Astrocyte of the cerebellum (primary cell): ENCODE results near the gene LIMS2.

ENCODE experiments used
- DNase-seq: peaks from one replicate; pipeline ENCODE4 v3.0.0-alpha.2; 2011; ENCODE audit warnings: low read depth
- H3K4me3 ChIP-seq: 2 replicates; pipeline ENCODE4 v1.5.1; 2011; ENCODE audit warnings: mild to moderate bottlenecking, low read depth, low read length, moderate library complexity
- in situ Hi-C: cut with HindIII; loops from 2 replicates; pipeline ENCODE4 v1.10.0; 2017; ENCODE audit warnings: low sequenced_read_pairs
- TF ChIP-seq, protein P1 (sequence below): IDR thresholded peaks from 2 replicates; pipeline ENCODE4 v1.5.1; 2012; ENCODE audit warnings: low read length, low read depth, moderate library complexity, mild to moderate bottlenecking; ENCODE audit errors: missing control alignments

Gene LIMS2

GRCh38 chr2:127649684-127650040 lies 25.7 kb downstream of the LIMS2 start:
- H3K4me3 ChIP-seq, result no peak overlapping the region
- peak; percentile 70 for DNase-seq
- in situ Hi-C loops, result no loop called here
- TF ChIP-seq, protein P1, sequence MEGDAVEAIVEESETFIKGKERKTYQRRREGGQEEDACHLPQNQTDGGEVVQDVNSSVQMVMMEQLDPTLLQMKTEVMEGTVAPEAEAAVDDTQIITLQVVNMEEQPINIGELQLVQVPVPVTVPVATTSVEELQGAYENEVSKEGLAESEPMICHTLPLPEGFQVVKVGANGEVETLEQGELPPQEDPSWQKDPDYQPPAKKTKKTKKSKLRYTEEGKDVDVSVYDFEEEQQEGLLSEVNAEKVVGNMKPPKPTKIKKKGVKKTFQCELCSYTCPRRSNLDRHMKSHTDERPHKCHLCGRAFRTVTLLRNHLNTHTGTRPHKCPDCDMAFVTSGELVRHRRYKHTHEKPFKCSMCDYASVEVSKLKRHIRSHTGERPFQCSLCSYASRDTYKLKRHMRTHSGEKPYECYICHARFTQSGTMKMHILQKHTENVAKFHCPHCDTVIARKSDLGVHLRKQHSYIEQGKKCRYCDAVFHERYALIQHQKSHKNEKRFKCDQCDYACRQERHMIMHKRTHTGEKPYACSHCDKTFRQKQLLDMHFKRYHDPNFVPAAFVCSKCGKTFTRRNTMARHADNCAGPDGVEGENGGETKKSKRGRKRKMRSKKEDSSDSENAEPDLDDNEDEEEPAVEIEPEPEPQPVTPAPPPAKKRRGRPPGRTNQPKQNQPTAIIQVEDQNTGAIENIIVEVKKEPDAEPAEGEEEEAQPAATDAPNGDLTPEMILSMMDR, result peak; percentile 88

- TF ChIP-seq, protein P1, result no peak
- no peak for DNase-seq
- in situ Hi-C loops, result no loop called here
- H3K4me3 ChIP-seq, result no peak overlapping the region
Observed at GRCh38 chr2:127649100-127649611, 26.2 kb downstream of the LIMS2 start.

DNA sequence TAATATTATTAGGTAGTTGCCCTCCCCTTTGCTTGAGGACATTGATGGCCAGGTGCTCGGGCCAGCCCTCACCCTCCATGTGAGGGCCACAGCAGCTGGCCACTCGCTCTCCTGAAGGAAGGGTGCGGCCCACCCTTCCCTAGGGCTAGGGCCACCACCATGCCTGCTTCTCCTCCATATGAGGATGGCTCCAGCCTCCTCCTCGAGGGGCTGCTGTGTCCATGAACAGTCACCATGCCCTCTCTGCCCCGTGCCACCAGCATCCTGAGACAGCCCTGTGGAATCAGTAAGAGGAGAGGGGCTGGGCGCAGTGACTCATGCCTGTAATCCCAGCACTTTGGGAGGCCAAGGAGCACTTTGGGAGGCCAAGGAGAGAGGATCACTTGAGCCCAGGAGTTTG lies 27.0 kb downstream of the LIMS2 start:
- in situ Hi-C loops, result no loop called here
- no peak overlapping the region for H3K4me3 ChIP-seq
- TF ChIP-seq, protein P1, result no peak
- no peak for DNase-seq

DNA sequence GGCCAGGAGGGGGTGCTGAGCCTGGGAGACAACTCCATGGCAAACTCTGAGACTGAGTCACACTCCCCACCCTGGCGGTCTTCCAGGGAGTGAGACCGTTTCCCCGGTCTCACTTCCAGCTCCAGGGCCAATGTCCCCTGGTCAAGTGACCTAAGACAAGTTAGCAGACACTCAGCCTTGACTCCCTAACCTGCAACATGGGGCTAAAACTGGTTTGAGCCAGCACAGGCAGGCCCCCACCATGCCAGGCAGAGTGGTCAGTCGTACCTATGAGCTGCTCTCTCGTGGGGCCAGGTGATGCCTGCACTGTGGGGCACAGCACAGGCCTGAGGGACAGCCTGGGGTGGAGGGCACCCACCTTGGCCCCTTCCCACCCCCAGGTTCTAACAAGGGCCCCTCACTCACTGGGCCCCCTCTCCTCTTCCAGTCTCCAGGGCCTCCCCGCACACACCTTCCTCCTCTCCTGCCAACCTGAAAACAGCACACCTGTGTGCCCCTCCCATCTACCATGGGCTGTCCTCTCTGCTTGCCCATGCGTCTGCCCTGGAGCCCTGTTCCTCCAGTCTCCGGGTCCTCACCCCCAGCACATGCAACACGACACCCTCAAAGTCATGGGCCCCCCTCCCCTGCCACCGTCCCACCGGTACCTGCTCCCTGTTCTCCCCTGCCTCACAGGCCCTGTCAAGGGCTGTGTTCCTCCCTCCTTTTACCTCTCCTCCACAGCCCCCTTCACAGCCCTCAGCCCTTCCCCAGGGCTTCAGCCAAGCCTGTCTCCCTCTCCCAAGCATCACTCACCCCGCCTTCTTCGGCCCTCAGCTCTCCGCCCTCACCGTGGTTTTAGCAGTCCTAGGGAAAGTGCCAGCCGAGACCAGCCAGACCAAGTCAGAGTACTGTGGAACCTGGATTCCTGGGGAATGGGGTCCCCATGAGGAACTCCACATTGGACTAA lies 27.8 kb downstream of the LIMS2 start:
- in situ Hi-C loops, result no loop called here
- DNase-seq, result no peak
- TF ChIP-seq, protein P1, result no peak
- H3K4me3 ChIP-seq, result no peak overlapping the region

DNA sequence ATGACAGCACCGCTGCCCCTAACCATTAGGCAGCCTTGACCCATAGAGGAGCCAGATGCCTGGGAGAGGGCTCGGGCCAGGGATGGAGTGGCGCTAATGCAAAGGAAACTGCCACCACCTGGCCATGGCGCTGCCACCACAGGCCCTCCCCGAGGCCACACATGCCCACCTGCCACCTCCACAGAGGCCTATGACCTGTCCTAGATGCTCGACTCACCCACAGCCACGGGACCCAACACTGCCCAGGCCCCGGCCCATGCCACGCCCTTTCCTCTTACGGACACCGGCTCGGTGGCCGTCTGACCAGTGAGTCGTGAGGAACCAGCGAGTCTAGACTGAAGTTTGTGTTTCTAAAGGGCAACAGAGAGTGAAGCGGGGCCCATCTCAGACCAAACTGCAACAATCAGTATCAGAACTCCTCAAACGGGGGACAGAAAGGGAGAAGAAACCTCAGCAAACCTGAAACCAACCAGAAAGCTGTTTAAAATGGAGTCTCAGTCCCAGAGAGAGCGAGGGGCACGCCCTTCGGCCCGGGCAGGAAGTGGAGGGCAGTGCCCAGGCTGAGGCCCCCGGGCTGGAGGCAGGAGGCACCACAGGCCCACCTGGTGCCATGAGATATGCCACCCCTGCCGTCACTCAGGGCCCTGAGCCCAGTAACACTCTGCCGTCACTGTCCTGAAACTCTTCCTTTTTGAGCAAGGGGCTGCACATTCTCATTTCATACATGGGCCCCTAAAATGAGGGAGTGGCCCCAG lies 28.7 kb downstream of the LIMS2 start:
- TF ChIP-seq, protein P1, result no peak
- in situ Hi-C loops, result no loop called here
- H3K4me3 ChIP-seq, result no peak overlapping the region
- no peak for DNase-seq

DNA sequence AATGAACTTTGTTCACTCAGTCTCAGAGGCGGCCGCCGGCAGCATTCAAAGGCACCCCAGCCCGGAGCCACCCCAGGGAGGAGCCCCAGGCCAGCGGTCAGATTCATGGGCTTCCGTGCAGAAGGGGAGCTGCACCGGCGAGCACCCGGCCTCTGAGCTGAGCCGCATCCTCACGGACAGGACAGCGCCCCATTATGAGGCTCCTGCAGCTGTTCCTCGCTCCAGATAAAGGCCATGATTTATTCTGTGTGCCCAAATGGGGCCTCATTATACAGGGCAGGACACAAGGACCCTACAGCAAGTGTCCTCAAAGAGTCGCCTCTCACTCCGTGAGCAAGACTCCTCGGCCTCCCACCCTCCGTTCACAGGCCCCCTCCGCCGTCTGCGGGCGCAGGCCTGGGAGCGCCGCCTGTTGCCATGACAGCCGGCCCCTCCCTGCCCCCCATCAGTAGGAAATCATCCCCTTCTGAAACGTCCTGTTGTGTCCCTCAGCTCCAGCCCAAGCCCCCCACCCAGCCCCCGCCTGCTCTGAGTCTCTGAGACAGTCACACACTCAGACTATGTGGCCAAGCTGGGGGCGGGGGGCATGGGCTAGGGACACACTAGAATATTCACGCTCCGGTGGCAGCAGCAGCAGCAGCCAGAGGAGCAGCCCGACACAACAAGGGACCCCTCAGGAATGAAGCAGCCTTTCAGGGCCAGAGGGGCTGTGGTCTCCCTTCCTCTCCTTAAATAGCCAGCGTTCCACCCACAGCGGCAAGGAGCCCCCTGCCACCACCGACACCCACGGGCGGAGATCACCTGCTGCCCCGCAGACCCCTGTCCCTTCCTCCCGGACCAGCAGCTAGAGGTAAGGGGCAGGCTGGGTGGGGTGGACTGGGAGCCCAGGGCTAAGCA lies 29.7 kb downstream of the LIMS2 start, which contains the start of gene GPR17:
Gene GPR17 (plus strand): TSS at position 759 of the 897 bp plus-strand sequence. CDS start 4,583 bp downstream, outside the sequence.
- in situ Hi-C loops, result no loop called here
- no peak within 1 kb of the TSS for H3K4me3 ChIP-seq
- TF ChIP-seq, protein P1, result no peak
- DNase-seq, result no peak
